WTC11 (cell line): Measurements from ENCODE around the gene SMC3. TPM values are rescaled to one million over a fixed set of nuclear protein-coding genes. Genes with fewer than 3 reads are reported as not detected.

ENCODE experiments used
- ATAC-seq: fragments of 200-7000 bp; cut with Tn5 transposase; 2 replicates; pipeline ENCODE4 v1.10.0; 2021; ENCODE audit warnings: mild to moderate bottlenecking, moderate library complexity
- CTCF ChIA-PET: fragments of 300-600 bp; sonication (Branson Sonifier 250); formaldehyde crosslinking; loops from one replicate; lab custom pipeline; 2021; ENCODE audit warnings: antibody characterized with exemption; lab: Charles Lee
- POLR2A ChIA-PET: fragments of 350-600 bp; sonication (Branson Sonifier 250); formaldehyde crosslinking; loops from one replicate; lab custom pipeline; 2021; ENCODE audit warnings: antibody characterized with exemption; lab: Charles Lee
- DNase-seq: peaks from one replicate; pipeline ENCODE4 v3.0.0; 2021; ENCODE audit warnings: low spot score
- H3K27ac Mint-ChIP-seq: 2 replicates; pipeline ENCODE4 v1.8.0; 2021; ENCODE audit warnings: mixed read lengths
- H3K27me3 Mint-ChIP-seq: 2 replicates; pipeline ENCODE4 v1.8.0; 2021; ENCODE audit warnings: low read depth, mild to moderate bottlenecking, moderate library complexity, mixed read lengths
- H3K36me3 Mint-ChIP-seq: 2 replicates; pipeline ENCODE4 v1.8.0; 2021; ENCODE audit warnings: mixed read lengths
- H3K4me1 Mint-ChIP-seq: 2 replicates; pipeline ENCODE4 v1.8.0; 2022; ENCODE audit warnings: mixed read lengths
- H3K4me3 Mint-ChIP-seq: 2 replicates; pipeline ENCODE4 v1.8.0; 2021; ENCODE audit warnings: mild to moderate bottlenecking, moderate library complexity, mixed read lengths
- H3K9me3 Mint-ChIP-seq: 2 replicates; pipeline ENCODE4 v1.8.0; 2021; ENCODE audit warnings: mixed read lengths
- AFF4 ChIP-seq: sonication (generic); formaldehyde crosslinking; IDR thresholded peaks from 2 replicates; pipeline ENCODE4 v1.8.1; 2023; ENCODE audit warnings: mild to moderate bottlenecking, missing genetic modification reagents, borderline replicate concordance
- CDX4 ChIP-seq: fragments of 250-450 bp; sonication (Bioruptor Pico); IDR thresholded peaks from 2 replicates; pipeline ENCODE4 v1.9.0; 2021; ENCODE audit warnings: moderate library complexity, mild to moderate bottlenecking, inconsistent platforms, borderline replicate concordance
- CREB1 ChIP-seq: sonication (generic); formaldehyde crosslinking; IDR thresholded peaks from 2 replicates; pipeline ENCODE4 v1.8.0; 2023; ENCODE audit warnings: mild to moderate bottlenecking, missing genetic modification reagents
- FOXJ3 ChIP-seq: sonication (generic); formaldehyde crosslinking; IDR thresholded peaks from 2 replicates; pipeline ENCODE4 v1.9.0; 2021; ENCODE audit warnings: missing genetic modification reagents, mild to moderate bottlenecking, borderline replicate concordance
- FOXK1 ChIP-seq: sonication (generic); formaldehyde crosslinking; IDR thresholded peaks from 2 replicates; pipeline ENCODE4 v1.8.0; 2022; ENCODE audit warnings: mild to moderate bottlenecking, moderate library complexity, missing genetic modification reagents
- GRHL2 ChIP-seq: fragments of 250-450 bp; sonication (Bioruptor Pico); IDR thresholded peaks from 2 replicates; pipeline ENCODE4 v1.8.0; 2022; ENCODE audit warnings: mild to moderate bottlenecking, moderate library complexity; ENCODE audit not compliant: insufficient replicate concordance, severe bottlenecking
- KAT7 ChIP-seq: sonication (generic); formaldehyde crosslinking; IDR thresholded peaks from 2 replicates; pipeline ENCODE4 v1.8.1; 2023; ENCODE audit warnings: missing genetic modification reagents, mild to moderate bottlenecking, borderline replicate concordance
- MAX ChIP-seq: sonication (generic); formaldehyde crosslinking; IDR thresholded peaks from 2 replicates; pipeline ENCODE4 v1.8.0; 2022; ENCODE audit warnings: mild to moderate bottlenecking, missing genetic modification reagents
- MXD4 ChIP-seq: fragments of 250-450 bp; sonication (Bioruptor Pico); IDR thresholded peaks from 2 replicates; pipeline ENCODE4 v1.8.0; 2021; ENCODE audit warnings: mild to moderate bottlenecking, moderate library complexity, borderline replicate concordance
- MYBL2 ChIP-seq: sonication (generic); formaldehyde crosslinking; IDR thresholded peaks from 2 replicates; pipeline ENCODE4 v1.8.1; 2023; ENCODE audit warnings: mild to moderate bottlenecking, moderate library complexity, missing genetic modification reagents
- NFATC4 ChIP-seq: fragments of 250-450 bp; sonication (Bioruptor Pico); IDR thresholded peaks from 2 replicates; pipeline ENCODE4 v1.9.0; 2021; ENCODE audit warnings: mild to moderate bottlenecking
- PRDM15 ChIP-seq: sonication (generic); formaldehyde crosslinking; IDR thresholded peaks from 2 replicates; pipeline ENCODE4 v1.8.0; 2022; ENCODE audit warnings: missing genetic modification reagents
- PRRX2 ChIP-seq: fragments of 250-450 bp; sonication (Bioruptor Pico); IDR thresholded peaks from 2 replicates; pipeline ENCODE4 v1.8.0; 2021; ENCODE audit warnings: mild to moderate bottlenecking
- TCF7 ChIP-seq: sonication (generic); formaldehyde crosslinking; IDR thresholded peaks from 2 replicates; pipeline ENCODE4 v1.8.0; 2022; ENCODE audit warnings: mild to moderate bottlenecking, low read depth, missing genetic modification reagents, moderate library complexity
- TEAD1 ChIP-seq: sonication (generic); formaldehyde crosslinking; IDR thresholded peaks from 2 replicates; pipeline ENCODE4 v1.8.0; 2022; ENCODE audit warnings: mild to moderate bottlenecking, missing genetic modification reagents
- USF2 ChIP-seq: sonication (generic); formaldehyde crosslinking; IDR thresholded peaks from 2 replicates; pipeline ENCODE4 v1.8.1; 2023; ENCODE audit warnings: mild to moderate bottlenecking, missing genetic modification reagents, moderate library complexity
- ZNF138 ChIP-seq: sonication (generic); formaldehyde crosslinking; conservative IDR thresholded peaks from 2 replicates; pipeline ENCODE4 v1.8.1; 2022; ENCODE audit warnings: mild to moderate bottlenecking, moderate library complexity, missing genetic modification reagents
- ZNF232 ChIP-seq: sonication (generic); formaldehyde crosslinking; IDR thresholded peaks from 2 replicates; pipeline ENCODE4 v1.8.0; 2022; ENCODE audit warnings: mild to moderate bottlenecking, missing genetic modification reagents
- total RNA-seq: library from RNA; stranded (reverse); gene quantifications from 3 replicates; pipeline ENCODE4 v1.2.3, GENCODE V29; 2021

The SMC3 gene
- total RNA-seq, 1 experiment from 2014 or later, result 71.0 TPM

- Mint-ChIP-seq H3K36me3 (no peaks in the 10 kb centered on the region), H3K4me3 (no peak overlapping the region), H3K9me3 (no peaks in the 10 kb centered on the region), H3K27me3 (peaks cover 5% of the 10 kb centered on the region), H3K27ac (no peak overlapping the region), H3K4me1 (peaks cover 26% of the 10 kb centered on the region)
- TF ChIP-seq NFATC4 (CRISPR knock-in tag) (no peak), USF2 (CRISPR knock-in tag) (0 out of 2 replicates have a peak, but pooled peaks have one; percentile 14)
- no peak for ATAC-seq
- ChIA-PET POLR2A (no interaction called here), CTCF (interaction anchor here (1.2 to 1.3 kb wide), 2 partner anchors 26 to 35 kb away, joined by 8 to 11 read pairs; no protein-coding TSS in a partner anchor)
- no peak for DNase-seq
These were observed 69.1 kb downstream of the SMC3 start for GRCh38 chr10:110636572-110636931.

- DNase-seq (no peak), ATAC-seq (peak; percentile 22)
- POLR2A ChIA-PET, result no interaction called here
- no peak overlapping the region for H3K4me3 Mint-ChIP-seq
- CTCF ChIA-PET, result interaction anchor here (0.6 to 1.3 kb wide), 5 partner anchors 23 to 44 kb away, joined by 3 to 11 read pairs (median 4); no protein-coding TSS in a partner anchor
- H3K9me3 Mint-ChIP-seq, result no peaks in the 10 kb centered on the region
- H3K27ac Mint-ChIP-seq, result no peak overlapping the region
- H3K36me3 Mint-ChIP-seq, result no peaks in the 10 kb centered on the region
- H3K27me3 Mint-ChIP-seq, result peaks cover 10% of the 10 kb centered on the region
- peaks cover 31% of the 10 kb centered on the region for H3K4me1 Mint-ChIP-seq
- TF ChIP-seq KAT7 (CRISPR knock-in tag), result no peak
- TF ChIP-seq TCF7 (CRISPR knock-in tag), result no peak
- TF ChIP-seq MAX (CRISPR knock-in tag), result no peak
- TF ChIP-seq CREB1 (CRISPR knock-in tag), result no peak
- no peak for TF ChIP-seq CDX4 (CRISPR knock-in tag)
- no peak for TF ChIP-seq GRHL2 (CRISPR knock-in tag)
- TF ChIP-seq MXD4 (CRISPR knock-in tag), result no peak
These were observed 69.5 kb downstream of the SMC3 start for GRCh38 chr10:110636932-110637557.

GRCh38 chr10:110637558-110638053, 70.1 kb downstream of the SMC3 start:
- H3K27ac Mint-ChIP-seq, result no peak overlapping the region
- H3K36me3 Mint-ChIP-seq, result no peaks in the 10 kb centered on the region
- H3K4me3 Mint-ChIP-seq, result no peak overlapping the region
- peak; percentile 33 for ATAC-seq
- POLR2A ChIA-PET, result no interaction called here
- CTCF ChIA-PET, result interaction anchor here (0.6 to 1.3 kb wide), 5 partner anchors 23 to 44 kb away, joined by 3 to 11 read pairs (median 4); no protein-coding TSS in a partner anchor
- H3K27me3 Mint-ChIP-seq, result peaks cover 16% of the 10 kb centered on the region
- peaks cover 37% of the 10 kb centered on the region for H3K4me1 Mint-ChIP-seq
- TF ChIP-seq ZNF138 (no peak), MXD4 (CRISPR knock-in tag) (no peak), CREB1 (CRISPR knock-in tag) (no peak), FOXJ3 (CRISPR knock-in tag) (no peak), PRRX2 (CRISPR knock-in tag) (no peak), FOXK1 (no peak), MYBL2 (CRISPR knock-in tag) (no peak), ZNF232 (CRISPR knock-in tag) (no peak), TEAD1 (CRISPR knock-in tag) (no peak)
- TF ChIP-seq, all 79 proteins: peak for 0
- DNase-seq, result no peak
- no peaks in the 10 kb centered on the region for H3K9me3 Mint-ChIP-seq

GRCh38 chr10:110638319-110638718, 70.8 kb downstream of the SMC3 start:
- DNase-seq (no peak), ATAC-seq (no peak)
- Mint-ChIP-seq H3K4me3 (no peak overlapping the region), H3K27me3 (peaks cover 23% of the 10 kb centered on the region), H3K4me1 (peaks cover 39% of the 10 kb centered on the region), H3K9me3 (no peaks in the 10 kb centered on the region), H3K27ac (no peak overlapping the region), H3K36me3 (no peaks in the 10 kb centered on the region)
- CTCF ChIA-PET, result no interaction called here
- POLR2A ChIA-PET, result no interaction called here
- TF ChIP-seq FOXK1, result no peak
- no peak for TF ChIP-seq MAX (CRISPR knock-in tag)
- TF ChIP-seq PRDM15 (CRISPR knock-in tag), result no peak
- TF ChIP-seq AFF4 (CRISPR knock-in tag), result no peak
